ENCODE data around the gene SPACA6. TPM values are rescaled to one million over a fixed set of nuclear protein-coding genes. Genes with fewer than 3 reads are reported as not detected.

The SPACA6 gene
- total RNA-seq, 4 donors from 2014 or later: 11.8 to 37.8 (median 17.4) TPM

DNA sequence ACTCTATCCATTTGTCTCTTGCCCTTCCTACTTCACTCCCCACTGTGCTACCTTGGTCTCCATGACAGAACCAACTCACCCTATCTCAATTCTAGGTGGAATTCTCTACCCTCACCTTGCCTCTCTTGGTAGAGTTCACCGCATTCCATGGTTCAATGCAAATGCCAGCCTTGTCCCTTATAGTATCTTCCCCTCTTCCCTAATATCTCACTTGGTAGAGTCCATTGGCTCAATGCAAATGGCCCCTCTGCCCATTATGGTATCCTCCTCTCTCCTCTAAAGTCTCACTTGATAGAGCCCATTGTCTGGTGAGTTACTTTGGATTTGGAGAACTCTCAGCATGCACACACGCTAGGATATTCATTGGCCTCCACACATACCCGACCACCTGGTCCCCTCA is 22.7 kb downstream of the SPACA6 start:
- Histone ChIP-seq H3K4me1 (peaks cover 9 to 11% (median 10%) of the 10 kb centered on the region in 4 donors), H3K36me3 (no peaks in the 10 kb centered on the region), H3K27me3 (peaks cover 0 to 57% (median 19%) of the 10 kb centered on the region in 4 donors), H3K4me3 (no peak overlapping the region), H3K27ac (replicated peaks in 1 of 4) (no peak overlapping the region), H3K9me3 (no peaks in the 10 kb centered on the region)
- 89% methylated on average over 3 of the region's 3 CpGs for whole genome bisulfite sequencing
- TF ChIP-seq EP300 (IDR thresholded peaks at IDR 0.05): no peak
- TF ChIP-seq POLR2AphosphoS5 (IDR thresholded peaks at IDR 0.05): no peak
- TF ChIP-seq POLR2A (IDR thresholded peaks at IDR 0.05; ENCODE audit: low read depth): no peak
- TF ChIP-seq, protein P1, sequence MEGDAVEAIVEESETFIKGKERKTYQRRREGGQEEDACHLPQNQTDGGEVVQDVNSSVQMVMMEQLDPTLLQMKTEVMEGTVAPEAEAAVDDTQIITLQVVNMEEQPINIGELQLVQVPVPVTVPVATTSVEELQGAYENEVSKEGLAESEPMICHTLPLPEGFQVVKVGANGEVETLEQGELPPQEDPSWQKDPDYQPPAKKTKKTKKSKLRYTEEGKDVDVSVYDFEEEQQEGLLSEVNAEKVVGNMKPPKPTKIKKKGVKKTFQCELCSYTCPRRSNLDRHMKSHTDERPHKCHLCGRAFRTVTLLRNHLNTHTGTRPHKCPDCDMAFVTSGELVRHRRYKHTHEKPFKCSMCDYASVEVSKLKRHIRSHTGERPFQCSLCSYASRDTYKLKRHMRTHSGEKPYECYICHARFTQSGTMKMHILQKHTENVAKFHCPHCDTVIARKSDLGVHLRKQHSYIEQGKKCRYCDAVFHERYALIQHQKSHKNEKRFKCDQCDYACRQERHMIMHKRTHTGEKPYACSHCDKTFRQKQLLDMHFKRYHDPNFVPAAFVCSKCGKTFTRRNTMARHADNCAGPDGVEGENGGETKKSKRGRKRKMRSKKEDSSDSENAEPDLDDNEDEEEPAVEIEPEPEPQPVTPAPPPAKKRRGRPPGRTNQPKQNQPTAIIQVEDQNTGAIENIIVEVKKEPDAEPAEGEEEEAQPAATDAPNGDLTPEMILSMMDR (IDR thresholded peaks at IDR 0.05): no peak
- intact Hi-C loops (cut with DNase I): no loop called here
- DNase-seq (ENCODE audit: extremely low spot score): no peak

DNA sequence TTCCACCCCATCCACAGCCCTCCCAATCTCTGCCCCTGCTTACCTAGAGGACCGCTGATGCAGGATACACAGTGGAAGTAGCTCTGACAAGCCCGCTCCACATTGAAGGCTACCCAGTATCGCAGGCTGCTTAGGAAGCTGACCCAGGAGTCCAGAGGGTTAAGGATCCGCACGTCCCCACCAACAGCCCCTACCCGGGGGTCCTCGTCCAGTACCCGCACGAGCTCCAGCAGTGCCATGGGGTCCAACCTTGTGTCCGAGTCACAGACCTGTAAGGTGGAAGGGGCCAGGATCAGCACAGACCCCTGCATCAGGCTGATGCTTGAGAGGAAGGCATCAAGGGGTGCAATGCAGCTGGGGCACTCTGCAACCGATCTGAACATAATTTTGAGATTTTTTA is 23.8 kb downstream of the SPACA6 start:
- DNase-seq (ENCODE audit: extremely low spot score): no peak
- 78% methylated on average over 4 of the region's 11 CpGs for WGBS
- Histone ChIP-seq H3K9me3 (no peaks in the 10 kb centered on the region), H3K4me1 (peaks cover 9 to 11% (median 10%) of the 10 kb centered on the region in 4 donors), H3K4me3 (no peak overlapping the region), H3K36me3 (no peaks in the 10 kb centered on the region), H3K27ac (replicated peaks in 1 of 4) (no peak overlapping the region), H3K27me3 (peaks cover 0 to 67% (median 19%) of the 10 kb centered on the region in 4 donors)
- TF ChIP-seq, protein P1 (IDR thresholded peaks at IDR 0.05): no peak
- intact Hi-C loops (cut with DNase I): no loop called here

DNA sequence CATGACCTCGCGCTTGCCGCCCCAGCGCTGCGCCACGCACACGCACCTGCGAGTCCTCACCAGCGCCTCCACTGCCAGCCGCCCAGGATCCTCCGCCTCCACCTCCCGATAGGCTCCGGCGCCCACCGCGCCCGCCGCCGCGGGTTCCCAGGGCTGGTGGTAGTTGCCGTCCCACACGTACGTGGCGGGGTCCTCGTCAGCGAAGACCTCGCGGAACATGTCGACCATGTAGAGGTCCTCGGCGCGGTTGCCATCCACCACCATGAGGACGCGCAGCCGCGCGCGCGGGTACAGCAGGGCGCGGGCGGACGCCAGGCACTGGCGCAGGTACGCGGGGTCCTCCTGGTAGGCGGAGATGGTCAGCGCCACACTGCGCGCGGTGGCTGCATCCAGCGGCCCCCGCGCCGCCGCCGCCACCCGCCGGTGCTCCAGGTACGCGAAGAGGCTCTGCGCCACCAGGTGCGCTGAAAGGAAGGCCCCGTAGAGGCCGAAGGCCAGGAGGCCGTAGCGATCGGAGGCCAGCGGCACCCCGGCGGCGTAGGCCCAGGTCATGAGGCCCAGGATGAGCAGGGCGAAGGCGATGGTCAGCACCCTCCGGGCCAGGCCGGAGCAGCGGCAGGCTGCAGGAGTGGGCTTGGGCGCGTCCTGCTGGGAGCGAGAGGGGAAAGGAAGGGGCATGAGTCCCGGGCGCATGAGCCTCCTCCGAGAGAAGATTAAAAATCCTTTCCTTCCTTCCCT is 26.3 kb downstream of the SPACA6 start:
- peaks cover 0 to 89% (median 20%) of the 10 kb centered on the region in 4 donors for H3K27me3 ChIP-seq
- no peak for DNase-seq (ENCODE audit: extremely low spot score)
- no peaks in the 10 kb centered on the region for H3K36me3 ChIP-seq
- intact Hi-C loops (cut with DNase I): no loop called here
- H3K9me3 ChIP-seq: no peaks in the 10 kb centered on the region
- no peak for TF ChIP-seq POLR2AphosphoS5 (IDR thresholded peaks at IDR 0.05)
- no peak for TF ChIP-seq POLR2A (IDR thresholded peaks at IDR 0.05; ENCODE audit: low read depth)
- no peak for TF ChIP-seq EP300 (IDR thresholded peaks at IDR 0.05)
- TF ChIP-seq, protein P1 (IDR thresholded peaks at IDR 0.05): no peak
- peak overlapping the region; percentile 27 to 50 (median 35) for H3K4me3 ChIP-seq
- H3K27ac ChIP-seq (replicated peaks in 1 of 4): no peak overlapping the region
- WGBS: 12% methylated on average over 20 of the region's 83 CpGs
- peaks cover 9 to 11% (median 10%) of the 10 kb centered on the region in 4 donors for H3K4me1 ChIP-seq

DNA sequence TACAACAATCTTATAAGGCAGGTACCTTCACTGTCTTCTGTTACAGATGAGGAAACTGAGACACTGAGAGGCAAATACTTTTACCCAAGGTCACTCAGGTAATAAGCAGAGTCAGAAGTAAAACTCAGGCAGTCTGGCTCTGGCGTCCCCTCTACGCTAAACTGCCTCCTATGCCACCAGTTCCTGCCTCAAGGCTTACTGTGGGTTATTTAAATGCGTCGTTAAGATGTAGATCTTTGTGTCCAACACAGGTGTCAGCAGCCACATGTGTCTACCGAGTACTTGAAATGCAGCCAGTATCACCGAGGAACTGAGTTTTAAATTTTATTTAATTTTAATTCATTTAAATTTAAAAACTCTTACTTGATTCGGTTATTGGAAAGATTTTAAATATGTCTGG is 28.8 kb downstream of the SPACA6 start:
- no peak for TF ChIP-seq POLR2AphosphoS5 (IDR thresholded peaks at IDR 0.05)
- no peak for TF ChIP-seq EP300 (IDR thresholded peaks at IDR 0.05)
- TF ChIP-seq, protein P1 (IDR thresholded peaks at IDR 0.05): no peak
- TF ChIP-seq POLR2A (IDR thresholded peaks at IDR 0.05; ENCODE audit: low read depth): no peak
- Histone ChIP-seq H3K27ac (replicated peaks in 1 of 4) (no peak overlapping the region), H3K27me3 (peaks cover 0 to 92% (median 22%) of the 10 kb centered on the region in 4 donors), H3K4me3 (no peak overlapping the region), H3K9me3 (no peaks in the 10 kb centered on the region), H3K4me1 (peaks cover 10 to 19% (median 19%) of the 10 kb centered on the region in 4 donors), H3K36me3 (no peaks in the 10 kb centered on the region)
- no peak for DNase-seq (ENCODE audit: extremely low spot score)
- intact Hi-C loops (cut with DNase I): no loop called here
- 64% methylated on average over 7 of the region's 7 CpGs for WGBS

All from esophagus muscularis mucosa (tissue), 4 donors.